ENCODE results near the gene LYRM4. TPM values are rescaled to one million over a fixed set of nuclear protein-coding genes. Genes with fewer than 3 reads are reported as not detected.
A peak's percentile ranks its signal among the peaks of the same experiment; 100 is the strongest.

Gene LYRM4
- total and polyA plus RNA-seq, 4 donors = 18.3 to 43.8 (median 39.3) TPM

DNA sequence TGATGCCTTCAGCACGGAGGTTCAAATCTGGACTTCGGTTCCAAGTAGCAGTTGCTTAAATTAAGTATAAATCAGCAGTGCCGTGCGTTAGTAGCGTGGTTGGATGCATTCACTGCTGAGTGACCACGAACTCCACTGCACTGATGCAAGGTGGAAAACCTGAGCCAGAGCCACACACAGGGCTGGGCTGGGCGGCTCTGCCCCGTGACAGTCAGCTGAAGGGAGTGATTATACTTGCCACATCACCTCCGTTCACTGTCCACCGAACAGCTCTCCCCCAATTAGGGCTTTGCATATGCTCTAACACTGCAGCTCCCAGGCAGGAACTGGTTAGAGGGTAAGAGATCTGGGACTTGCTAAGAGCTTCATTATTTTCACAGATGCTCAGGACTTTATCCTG is 153.4 kb downstream of the LYRM4 start:
- Histone ChIP-seq H3K4me1 (ENCODE audit: control insufficient read depth, insufficient read depth, low read length) (no peaks in the 10 kb centered on the region), H3K9me3 (ENCODE audit: control insufficient read depth, insufficient read depth, low read length) (no peaks in the 10 kb centered on the region), H3K4me3 (ENCODE audit: low read depth, low read length) (no peak overlapping the region), H3K27ac (ENCODE audit: low read depth, low read length) (no peak overlapping the region), H3K36me3 (ENCODE audit: control insufficient read depth, insufficient read depth, low read length) (peaks cover 12% of the 10 kb centered on the region), H3K27me3 (ENCODE audit: control insufficient read depth, insufficient read depth, low read length) (no peaks in the 10 kb centered on the region)
- DNase-seq (ENCODE audit: low read depth in 4 of 6, low spot score in 6 of 6) = no peak
- WGBS (ENCODE audit: insufficient coverage) = 86% methylated on average over 8 of the region's 10 CpGs

DNA sequence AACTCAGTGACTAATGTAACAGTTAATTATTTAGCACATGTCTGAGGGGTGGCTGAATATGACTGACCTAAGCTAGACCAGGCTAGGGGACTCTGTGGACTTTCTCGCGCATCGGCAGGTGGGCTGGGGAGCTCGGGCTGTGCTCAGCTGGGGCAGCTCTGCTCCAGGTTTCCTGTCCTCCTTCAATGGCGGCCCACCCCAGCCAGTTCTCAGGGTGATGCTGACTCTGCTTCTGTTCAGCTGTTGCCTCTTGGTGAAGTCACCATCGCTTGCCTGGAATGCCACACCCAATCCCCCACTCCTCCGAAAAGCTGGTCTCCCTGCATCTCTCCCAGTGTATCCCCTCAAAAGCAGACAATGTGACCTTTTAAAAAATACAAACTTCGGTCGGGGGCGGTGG is 155.6 kb downstream of the LYRM4 start:
- no peak overlapping the region for H3K27ac ChIP-seq (ENCODE audit: low read depth, low read length)
- no peaks in the 10 kb centered on the region for H3K4me1 ChIP-seq (ENCODE audit: control insufficient read depth, insufficient read depth, low read length)
- peaks cover 3% of the 10 kb centered on the region for H3K36me3 ChIP-seq (ENCODE audit: control insufficient read depth, insufficient read depth, low read length)

DNA sequence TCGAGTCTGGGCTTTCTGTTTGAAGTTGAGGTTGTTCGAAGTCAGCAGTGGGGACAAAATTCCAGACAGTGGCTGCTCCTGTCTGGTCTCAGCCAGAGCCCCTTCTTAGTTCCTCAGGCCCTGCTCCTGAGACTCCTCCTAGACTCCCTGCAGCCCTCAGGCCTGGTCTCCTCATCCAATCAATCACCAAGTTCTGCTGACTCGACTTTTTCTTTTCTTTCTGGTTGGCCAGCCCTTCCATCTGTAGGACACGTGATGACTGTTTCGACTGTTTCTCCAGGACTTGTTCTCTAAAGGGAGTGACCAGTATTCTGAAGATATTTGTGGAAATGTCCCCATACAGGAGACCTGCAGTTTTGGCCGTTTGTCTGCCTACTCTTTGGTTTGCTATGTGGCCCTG is 156.1 kb downstream of the LYRM4 start:
- no peak for DNase-seq (ENCODE audit: low read depth in 4 of 6, low spot score in 6 of 6)
- Histone ChIP-seq H3K4me1 (ENCODE audit: control insufficient read depth, insufficient read depth, low read length) (no peaks in the 10 kb centered on the region), H3K27me3 (ENCODE audit: control insufficient read depth, insufficient read depth, low read length) (no peaks in the 10 kb centered on the region), H3K9me3 (ENCODE audit: control insufficient read depth, insufficient read depth, low read length) (no peaks in the 10 kb centered on the region), H3K36me3 (ENCODE audit: control insufficient read depth, insufficient read depth, low read length) (peaks cover 3% of the 10 kb centered on the region), H3K4me3 (ENCODE audit: low read depth, low read length) (no peak overlapping the region), H3K27ac (ENCODE audit: low read depth, low read length) (no peak overlapping the region)
- WGBS (ENCODE audit: insufficient coverage) = 60% methylated on average over 1 of the region's 6 CpGs

More for the DNA sequence above, 155.6 kb downstream of the LYRM4 start:
- no peak for DNase-seq (ENCODE audit: low read depth in 4 of 6, low spot score in 6 of 6)
- H3K9me3 ChIP-seq (ENCODE audit: control insufficient read depth, insufficient read depth, low read length) = no peaks in the 10 kb centered on the region
- H3K27me3 ChIP-seq (ENCODE audit: control insufficient read depth, insufficient read depth, low read length) = no peaks in the 10 kb centered on the region
- H3K4me3 ChIP-seq (ENCODE audit: low read depth, low read length) = no peak overlapping the region
- WGBS (ENCODE audit: insufficient coverage) = 99% methylated on average over 10 of the region's 10 CpGs

DNA sequence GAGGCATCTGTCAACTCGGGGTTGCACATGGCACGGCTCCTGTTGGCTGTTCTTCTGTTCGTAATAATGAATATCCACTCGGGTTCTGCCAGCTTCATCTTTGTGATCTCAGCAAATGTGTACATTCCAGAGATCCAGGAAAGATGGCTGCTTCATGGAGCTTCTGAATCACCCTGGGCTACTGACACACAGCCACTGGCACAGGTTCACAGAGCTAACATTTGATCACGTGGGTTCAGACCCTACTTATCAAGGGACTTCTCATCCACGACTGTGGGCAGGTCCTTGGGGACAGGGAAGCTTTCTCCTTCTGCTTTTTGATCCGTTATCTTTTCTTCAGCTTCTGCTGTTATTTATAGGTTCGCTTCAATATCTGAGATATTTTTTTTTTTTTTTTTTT is 157.5 kb downstream of the LYRM4 start:
- DNase-seq (ENCODE audit: low read depth in 4 of 6, low spot score in 6 of 6) = peak in 1 of 6 donors; percentile 34
- Histone ChIP-seq H3K36me3 (ENCODE audit: control insufficient read depth, insufficient read depth, low read length) (no peaks in the 10 kb centered on the region), H3K9me3 (ENCODE audit: control insufficient read depth, insufficient read depth, low read length) (no peaks in the 10 kb centered on the region), H3K4me3 (ENCODE audit: low read depth, low read length) (no peak overlapping the region), H3K27me3 (ENCODE audit: control insufficient read depth, insufficient read depth, low read length) (no peaks in the 10 kb centered on the region), H3K27ac (ENCODE audit: low read depth, low read length) (no peak overlapping the region), H3K4me1 (ENCODE audit: control insufficient read depth, insufficient read depth, low read length) (no peaks in the 10 kb centered on the region)
- WGBS (ENCODE audit: insufficient coverage) = 64% methylated on average over 4 of the region's 8 CpGs

DNA sequence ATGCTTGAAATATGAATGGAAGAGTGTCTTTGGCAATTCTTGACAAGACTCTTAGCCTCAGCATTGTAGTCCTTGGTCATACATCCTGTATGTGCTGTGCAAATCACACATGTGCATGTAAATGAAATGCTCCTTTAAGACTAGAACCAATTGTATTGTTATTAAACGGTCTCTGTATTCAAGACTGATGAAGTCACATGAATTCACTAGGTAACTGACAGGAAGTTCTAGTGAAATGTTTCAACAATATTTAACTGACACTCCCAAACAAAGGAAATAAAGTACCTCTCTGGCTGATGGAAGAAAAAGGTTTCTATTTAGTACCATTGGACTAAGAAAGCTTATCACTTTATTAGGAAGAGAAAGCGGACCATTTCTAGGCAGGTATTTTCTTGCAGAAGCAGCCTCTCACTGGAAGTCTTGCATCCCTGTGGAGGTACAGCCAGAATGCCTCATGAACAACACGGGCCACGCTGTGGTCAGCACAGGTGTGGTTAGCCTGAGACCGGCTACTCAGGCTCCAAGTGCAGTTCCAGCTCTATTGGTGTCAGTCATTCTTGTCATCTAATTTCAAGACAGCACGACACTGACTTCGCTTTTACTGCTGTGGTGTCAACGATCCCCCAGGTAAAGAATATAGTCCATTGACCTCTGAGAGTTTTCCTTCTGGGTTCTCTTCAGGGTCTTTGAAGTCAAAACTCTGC is 158.3 kb downstream of the LYRM4 start:
- H3K9me3 ChIP-seq (ENCODE audit: control insufficient read depth, insufficient read depth, low read length) = no peaks in the 10 kb centered on the region
- no peaks in the 10 kb centered on the region for H3K27me3 ChIP-seq (ENCODE audit: control insufficient read depth, insufficient read depth, low read length)
- no peak overlapping the region for H3K27ac ChIP-seq (ENCODE audit: low read depth, low read length)
- H3K4me1 ChIP-seq (ENCODE audit: control insufficient read depth, insufficient read depth, low read length) = no peaks in the 10 kb centered on the region
- no peaks in the 10 kb centered on the region for H3K36me3 ChIP-seq (ENCODE audit: control insufficient read depth, insufficient read depth, low read length)
- no peak overlapping the region for H3K4me3 ChIP-seq (ENCODE audit: low read depth, low read length)
- DNase-seq (ENCODE audit: low read depth in 4 of 6, low spot score in 6 of 6) = no peak
- 90% methylated on average over 7 of the region's 8 CpGs for WGBS (ENCODE audit: insufficient coverage)

DNA sequence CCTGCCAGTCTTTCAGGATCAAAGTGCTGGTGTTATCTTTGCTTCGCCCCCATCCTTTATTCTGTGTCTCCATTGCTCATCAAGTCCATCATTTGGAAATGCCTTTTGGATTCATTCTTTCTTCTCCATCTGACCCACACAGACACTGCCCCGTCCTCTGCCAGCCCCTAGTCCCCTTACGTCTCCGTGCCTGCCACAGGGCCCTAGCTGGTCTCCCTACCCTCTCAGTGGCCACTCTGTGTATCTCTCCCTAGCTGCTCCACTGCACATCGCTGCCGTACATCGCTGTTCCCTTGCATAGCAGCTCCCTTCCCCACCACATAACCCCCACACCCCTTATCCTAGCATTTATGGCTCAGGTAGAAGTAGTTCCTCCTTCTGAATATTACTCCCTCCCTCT is 159.9 kb downstream of the LYRM4 start:
- no peaks in the 10 kb centered on the region for H3K36me3 ChIP-seq (ENCODE audit: control insufficient read depth, insufficient read depth, low read length)
- H3K27ac ChIP-seq (ENCODE audit: low read depth, low read length) = no peak overlapping the region
- DNase-seq (ENCODE audit: low read depth in 4 of 6, low spot score in 6 of 6) = no peak
- H3K4me1 ChIP-seq (ENCODE audit: control insufficient read depth, insufficient read depth, low read length) = no peaks in the 10 kb centered on the region
- H3K4me3 ChIP-seq (ENCODE audit: low read depth, low read length) = no peak overlapping the region
- H3K9me3 ChIP-seq (ENCODE audit: control insufficient read depth, insufficient read depth, low read length) = no peaks in the 10 kb centered on the region
- 97% methylated on average over 7 of the region's 7 CpGs for WGBS (ENCODE audit: insufficient coverage)
- H3K27me3 ChIP-seq (ENCODE audit: control insufficient read depth, insufficient read depth, low read length) = no peaks in the 10 kb centered on the region

DNA sequence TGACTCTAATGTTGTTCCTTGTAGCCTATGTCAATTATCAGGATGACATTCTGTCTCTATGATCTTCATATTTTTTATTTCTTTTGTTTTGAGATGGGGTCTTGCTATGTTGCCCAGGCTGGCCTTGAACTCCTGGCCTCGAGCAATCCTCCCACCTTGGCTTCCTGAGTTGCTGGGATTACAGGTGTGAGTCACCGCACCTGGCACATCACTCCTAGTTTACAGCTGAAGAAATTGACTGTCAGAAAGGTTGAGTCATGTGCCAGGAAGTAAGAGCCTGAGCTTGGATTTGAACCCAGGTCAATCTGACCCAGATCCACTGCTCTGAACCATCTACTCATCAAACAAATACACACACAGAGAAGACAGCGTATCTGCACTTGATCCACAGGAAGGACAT is 161.2 kb downstream of the LYRM4 start:
- DNase-seq (ENCODE audit: low read depth in 4 of 6, low spot score in 6 of 6) = no peak
- no peaks in the 10 kb centered on the region for H3K9me3 ChIP-seq (ENCODE audit: control insufficient read depth, insufficient read depth, low read length)
- WGBS (ENCODE audit: insufficient coverage) = 94% methylated on average over 3 of the region's 3 CpGs
- no peak overlapping the region for H3K4me3 ChIP-seq (ENCODE audit: low read depth, low read length)
- no peaks in the 10 kb centered on the region for H3K36me3 ChIP-seq (ENCODE audit: control insufficient read depth, insufficient read depth, low read length)
- H3K27ac ChIP-seq (ENCODE audit: low read depth, low read length) = no peak overlapping the region
- no peaks in the 10 kb centered on the region for H3K27me3 ChIP-seq (ENCODE audit: control insufficient read depth, insufficient read depth, low read length)
- H3K4me1 ChIP-seq (ENCODE audit: control insufficient read depth, insufficient read depth, low read length) = no peaks in the 10 kb centered on the region

DNA sequence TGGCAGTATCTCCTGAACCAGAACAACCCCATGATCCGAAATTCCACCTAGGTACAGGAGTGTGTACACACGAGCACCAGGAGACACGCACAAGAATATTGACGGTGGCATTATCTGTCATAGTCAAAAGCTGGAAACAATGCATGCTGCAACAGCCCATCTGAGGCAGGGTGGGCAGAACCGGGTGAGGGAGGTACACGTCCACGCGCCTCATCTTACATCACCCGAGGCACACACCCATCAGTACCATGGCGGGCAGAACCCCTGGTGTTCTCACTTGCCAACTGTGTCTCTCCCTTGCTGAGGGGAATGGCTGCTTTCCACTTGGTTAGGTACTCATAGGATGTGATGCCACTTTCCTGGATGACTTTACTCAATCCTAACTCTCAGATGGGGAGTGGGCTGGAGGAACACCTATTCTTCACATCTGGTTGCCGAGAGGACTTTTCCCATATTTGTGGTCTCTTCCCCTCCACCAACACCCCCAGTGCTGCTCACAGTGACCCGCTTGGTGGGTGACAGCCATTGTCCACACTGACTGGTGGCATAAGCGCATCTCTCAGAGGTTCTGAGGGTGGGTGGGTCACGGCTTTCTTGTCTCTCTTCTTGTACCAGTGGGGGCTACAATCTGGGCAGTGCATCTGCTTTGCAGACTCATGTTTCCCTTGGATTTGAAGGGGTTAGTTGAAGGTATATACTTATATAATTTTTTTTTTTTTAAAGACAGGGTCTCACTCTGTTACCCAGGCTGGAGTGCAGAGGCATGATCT is 162.1 kb downstream of the LYRM4 start:
- 92% methylated on average over 10 of the region's 14 CpGs for WGBS (ENCODE audit: insufficient coverage)
- no peak overlapping the region for H3K27ac ChIP-seq (ENCODE audit: low read depth, low read length)
- no peak for DNase-seq (ENCODE audit: low read depth in 4 of 6, low spot score in 6 of 6)
- no peaks in the 10 kb centered on the region for H3K36me3 ChIP-seq (ENCODE audit: control insufficient read depth, insufficient read depth, low read length)
- H3K27me3 ChIP-seq (ENCODE audit: control insufficient read depth, insufficient read depth, low read length) = no peaks in the 10 kb centered on the region
- no peaks in the 10 kb centered on the region for H3K4me1 ChIP-seq (ENCODE audit: control insufficient read depth, insufficient read depth, low read length)
- no peaks in the 10 kb centered on the region for H3K9me3 ChIP-seq (ENCODE audit: control insufficient read depth, insufficient read depth, low read length)
- no peak overlapping the region for H3K4me3 ChIP-seq (ENCODE audit: low read depth, low read length)

DNA sequence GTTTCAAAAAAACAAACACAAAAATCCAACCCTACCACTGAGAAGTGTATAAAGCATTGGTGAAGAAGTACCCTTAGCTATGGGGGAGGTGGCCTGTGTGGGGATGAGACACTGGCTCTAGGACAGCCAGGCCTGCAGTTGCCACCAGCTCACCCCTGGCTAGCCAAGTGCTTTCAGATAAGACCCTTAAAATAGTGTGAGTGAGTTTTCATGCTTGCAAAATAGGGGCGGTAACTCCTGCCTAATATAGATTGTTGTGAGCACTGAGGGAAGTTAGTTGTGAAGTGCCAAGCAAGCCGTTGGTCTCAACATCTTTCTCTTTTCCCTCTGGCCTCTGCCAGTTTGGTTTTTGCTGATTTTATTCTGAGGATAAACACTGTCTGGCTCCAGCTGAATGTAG is 164.3 kb downstream of the LYRM4 start:
- Histone ChIP-seq H3K4me1 (ENCODE audit: control insufficient read depth, insufficient read depth, low read length) (no peaks in the 10 kb centered on the region), H3K4me3 (ENCODE audit: low read depth, low read length) (no peak overlapping the region), H3K9me3 (ENCODE audit: control insufficient read depth, insufficient read depth, low read length) (no peaks in the 10 kb centered on the region), H3K27me3 (ENCODE audit: control insufficient read depth, insufficient read depth, low read length) (no peaks in the 10 kb centered on the region), H3K36me3 (ENCODE audit: control insufficient read depth, insufficient read depth, low read length) (no peaks in the 10 kb centered on the region), H3K27ac (ENCODE audit: low read depth, low read length) (no peak overlapping the region)
- DNase-seq (ENCODE audit: low read depth in 4 of 6, low spot score in 6 of 6) = no peak
- WGBS (ENCODE audit: insufficient coverage) = no CpG with 5 or more reads among the region's 2 CpGs

DNA sequence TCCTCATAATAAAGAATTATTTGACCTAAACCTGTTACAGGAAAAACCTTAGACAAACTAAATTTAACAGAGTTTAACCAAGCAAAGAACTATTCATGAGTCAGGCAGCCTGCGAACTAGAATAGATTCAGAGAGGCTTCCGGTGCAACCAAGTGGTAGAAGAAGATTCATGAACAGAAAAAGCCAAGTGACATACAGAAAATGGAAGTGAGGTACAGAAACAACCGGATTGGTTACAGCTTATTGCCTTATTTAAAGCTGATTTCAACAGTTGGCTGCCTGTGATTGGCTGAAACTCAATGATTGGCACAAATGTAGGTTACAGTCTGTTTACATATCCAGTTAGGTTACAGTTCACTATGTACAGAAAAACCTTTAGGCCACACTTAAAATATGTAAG is 165.5 kb downstream of the LYRM4 start:
- Histone ChIP-seq H3K36me3 (ENCODE audit: control insufficient read depth, insufficient read depth, low read length) (no peaks in the 10 kb centered on the region), H3K4me3 (ENCODE audit: low read depth, low read length) (no peak overlapping the region), H3K27me3 (ENCODE audit: control insufficient read depth, insufficient read depth, low read length) (no peaks in the 10 kb centered on the region), H3K27ac (ENCODE audit: low read depth, low read length) (no peak overlapping the region), H3K9me3 (ENCODE audit: control insufficient read depth, insufficient read depth, low read length) (no peaks in the 10 kb centered on the region), H3K4me1 (ENCODE audit: control insufficient read depth, insufficient read depth, low read length) (peaks cover 3% of the 10 kb centered on the region)
- no peak for DNase-seq (ENCODE audit: low read depth in 4 of 6, low spot score in 6 of 6)
- 67% methylated on average over 3 of the region's 3 CpGs for whole genome bisulfite sequencing (ENCODE audit: insufficient coverage)
